ENCODE measurements around the gene AGR3. TPM values are rescaled to one million over a fixed set of nuclear protein-coding genes. Genes with fewer than 3 reads are reported as not detected.

Gene AGR3
- polyA plus RNA-seq, 1 experiment: not detected

DNA sequence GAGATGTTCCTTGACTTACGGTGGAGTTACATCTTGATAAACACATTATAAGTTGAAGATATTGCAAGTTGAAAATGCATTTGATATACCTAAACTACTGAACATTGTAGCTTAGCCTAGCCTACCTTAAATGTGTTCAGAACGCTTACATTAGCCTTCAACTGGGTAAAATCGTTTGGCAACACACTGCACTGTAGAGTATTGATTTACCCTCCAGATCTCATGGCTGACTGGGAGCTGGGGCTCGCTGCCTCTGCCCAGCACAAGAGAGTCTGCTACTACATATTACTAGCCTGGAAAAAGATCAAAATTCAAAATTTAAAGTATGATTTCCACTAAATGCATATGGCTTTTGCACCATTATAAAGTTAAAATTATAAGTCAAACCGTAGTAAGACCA lies 7.5 kb upstream of the AGR3 start:
- H3K27me3 ChIP-seq (ENCODE audit: control insufficient read depth, insufficient read depth, low read length): no peaks in the 10 kb centered on the region
- POLR2A ChIA-PET: interaction anchor here (0.6 kb wide), 1 partner anchor 632 kb away, joined by 4 read pairs; no protein-coding TSS in a partner anchor
- TF ChIP-seq, protein P1, sequence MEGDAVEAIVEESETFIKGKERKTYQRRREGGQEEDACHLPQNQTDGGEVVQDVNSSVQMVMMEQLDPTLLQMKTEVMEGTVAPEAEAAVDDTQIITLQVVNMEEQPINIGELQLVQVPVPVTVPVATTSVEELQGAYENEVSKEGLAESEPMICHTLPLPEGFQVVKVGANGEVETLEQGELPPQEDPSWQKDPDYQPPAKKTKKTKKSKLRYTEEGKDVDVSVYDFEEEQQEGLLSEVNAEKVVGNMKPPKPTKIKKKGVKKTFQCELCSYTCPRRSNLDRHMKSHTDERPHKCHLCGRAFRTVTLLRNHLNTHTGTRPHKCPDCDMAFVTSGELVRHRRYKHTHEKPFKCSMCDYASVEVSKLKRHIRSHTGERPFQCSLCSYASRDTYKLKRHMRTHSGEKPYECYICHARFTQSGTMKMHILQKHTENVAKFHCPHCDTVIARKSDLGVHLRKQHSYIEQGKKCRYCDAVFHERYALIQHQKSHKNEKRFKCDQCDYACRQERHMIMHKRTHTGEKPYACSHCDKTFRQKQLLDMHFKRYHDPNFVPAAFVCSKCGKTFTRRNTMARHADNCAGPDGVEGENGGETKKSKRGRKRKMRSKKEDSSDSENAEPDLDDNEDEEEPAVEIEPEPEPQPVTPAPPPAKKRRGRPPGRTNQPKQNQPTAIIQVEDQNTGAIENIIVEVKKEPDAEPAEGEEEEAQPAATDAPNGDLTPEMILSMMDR (IDR thresholded peaks at IDR 0.05; ENCODE audit: insufficient read depth, low read depth, low read length): no peak
- DNase-seq (ENCODE audit: low read depth): no peak
- CTCF ChIA-PET: interaction anchor here (1.1 to 2.3 kb wide), 6 partner anchors 8 to 88 kb away, joined by 3 to 15 read pairs (median 7); partner anchors contain the start of gene AGR3
- no peaks in the 10 kb centered on the region for H3K36me3 ChIP-seq (ENCODE audit: control insufficient read depth, insufficient read depth, low read length)
- no peak overlapping the region for H3K4me3 ChIP-seq (ENCODE audit: low read depth, low read length)

DNA sequence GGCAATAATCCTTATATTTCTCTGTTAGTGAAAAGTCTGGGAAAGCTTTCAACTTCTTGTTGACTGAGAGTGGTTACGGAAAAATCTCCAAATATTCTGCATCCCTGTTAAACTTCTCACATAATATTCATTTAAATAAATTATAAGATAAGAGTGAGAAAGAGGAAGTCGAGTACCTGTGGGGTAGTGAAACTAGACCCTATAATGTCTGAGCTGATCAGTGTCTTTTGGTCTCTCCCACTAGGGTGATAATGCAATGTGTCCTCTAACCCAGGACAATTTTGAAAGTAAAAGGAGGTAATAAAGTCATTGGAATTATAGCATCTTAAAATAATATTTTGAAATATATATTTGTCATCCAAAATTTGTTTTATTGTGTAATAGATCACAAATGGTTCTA lies 2.1 kb upstream of the AGR3 start:
- POLR2A ChIA-PET: no interaction called here
- TF ChIP-seq, protein P1 (IDR thresholded peaks at IDR 0.05; ENCODE audit: insufficient read depth, low read depth, low read length): no peak
- no peak for DNase-seq (ENCODE audit: low read depth)
- H3K27me3 ChIP-seq (ENCODE audit: control insufficient read depth, insufficient read depth, low read length): no peaks in the 10 kb centered on the region
- H3K4me3 ChIP-seq (ENCODE audit: low read depth, low read length): no peak overlapping the region
- CTCF ChIA-PET: no interaction called here
- H3K36me3 ChIP-seq (ENCODE audit: control insufficient read depth, insufficient read depth, low read length): no peaks in the 10 kb centered on the region

DNA sequence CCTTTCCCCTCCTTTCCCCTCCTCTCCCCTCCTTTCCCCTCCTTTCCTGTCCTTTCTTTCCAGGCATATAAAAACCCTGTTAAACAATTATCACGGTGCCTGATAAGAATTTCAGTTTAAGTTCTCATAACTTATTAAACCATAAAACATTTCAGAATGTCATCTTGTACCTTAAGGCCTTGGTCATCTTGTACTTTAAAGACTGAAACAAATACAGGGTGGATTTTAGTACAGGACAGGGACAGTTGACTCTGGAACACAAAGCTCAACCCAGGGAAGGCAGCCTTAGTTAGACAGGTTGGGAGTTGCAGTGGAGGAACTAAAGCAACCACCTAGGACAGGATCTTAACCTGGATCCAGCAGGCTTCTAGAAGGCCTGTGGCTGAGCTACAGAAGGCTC lies 1.2 kb downstream of the AGR3 start:
- DNase-seq (ENCODE audit: low read depth): no peak
- Histone ChIP-seq H3K27me3 (ENCODE audit: control insufficient read depth, insufficient read depth, low read length) (no peaks in the 10 kb centered on the region), H3K4me3 (ENCODE audit: low read depth, low read length) (no peak overlapping the region), H3K36me3 (ENCODE audit: control insufficient read depth, insufficient read depth, low read length) (no peaks in the 10 kb centered on the region)
- ChIA-PET CTCF (interaction anchor here (1.5 to 2.3 kb wide), 2 partner anchors 9 to 11 kb away, joined by 6 to 9 read pairs; no protein-coding TSS in a partner anchor), POLR2A (no interaction called here)
- TF ChIP-seq, protein P1 (IDR thresholded peaks at IDR 0.05; ENCODE audit: insufficient read depth, low read depth, low read length): no peak

DNA sequence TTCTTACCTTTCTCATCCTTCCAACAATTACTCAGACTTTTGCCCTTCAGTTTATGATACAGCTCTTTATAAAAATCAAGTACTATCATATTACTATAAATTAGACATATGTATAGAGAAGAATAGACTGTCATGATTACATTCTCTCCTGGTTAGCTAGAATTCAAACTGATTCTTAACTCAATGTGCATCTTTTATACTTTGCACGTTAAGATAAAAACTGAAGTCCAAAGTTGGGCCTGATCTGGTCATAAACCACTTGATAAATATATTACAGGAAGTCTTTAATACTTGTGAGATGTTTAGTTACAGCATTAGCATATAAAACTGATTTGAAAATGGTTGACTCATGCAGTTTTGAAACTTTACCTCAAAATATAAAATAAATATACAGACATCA lies 2.6 kb downstream of the AGR3 start:
- CTCF ChIA-PET: no interaction called here

DNA sequence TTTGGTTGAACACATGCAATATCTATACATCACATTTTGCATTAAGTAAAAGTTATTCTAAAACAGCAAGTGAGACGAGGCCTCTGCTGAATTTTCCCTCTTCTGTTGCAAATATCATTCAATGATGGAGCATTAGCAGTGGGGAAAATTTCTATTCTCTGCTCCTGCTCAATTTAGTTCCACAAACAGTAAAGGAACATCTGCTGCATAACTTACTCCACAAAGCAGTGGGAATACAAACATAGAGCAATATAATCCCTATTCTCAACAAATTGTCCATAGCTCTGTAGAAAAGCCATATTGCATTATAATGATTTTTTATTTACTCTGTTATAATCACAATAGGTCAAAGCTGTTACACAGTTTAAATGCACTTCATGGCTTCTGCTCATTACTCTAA lies 5.9 kb downstream of the AGR3 start:
- Histone ChIP-seq H3K36me3 (ENCODE audit: control insufficient read depth, insufficient read depth, low read length) (no peaks in the 10 kb centered on the region), H3K4me3 (ENCODE audit: low read depth, low read length) (no peak overlapping the region), H3K27me3 (ENCODE audit: control insufficient read depth, insufficient read depth, low read length) (no peaks in the 10 kb centered on the region)
- TF ChIP-seq, protein P1 (IDR thresholded peaks at IDR 0.05; ENCODE audit: insufficient read depth, low read depth, low read length): no peak
- DNase-seq (ENCODE audit: low read depth): no peak
- ChIA-PET CTCF (interaction anchor here (1.6 kb wide), 1 partner anchor 15 kb away, joined by 4 read pairs; no protein-coding TSS in a partner anchor), POLR2A (no interaction called here)

More for the DNA sequence above, 2.6 kb downstream of the AGR3 start:
- no peaks in the 10 kb centered on the region for H3K27me3 ChIP-seq (ENCODE audit: control insufficient read depth, insufficient read depth, low read length)
- TF ChIP-seq, protein P1 (IDR thresholded peaks at IDR 0.05; ENCODE audit: insufficient read depth, low read depth, low read length): no peak
- H3K4me3 ChIP-seq (ENCODE audit: low read depth, low read length): no peak overlapping the region
- H3K36me3 ChIP-seq (ENCODE audit: control insufficient read depth, insufficient read depth, low read length): no peaks in the 10 kb centered on the region
- DNase-seq (ENCODE audit: low read depth): no peak
- POLR2A ChIA-PET: no interaction called here

Measured in BJ (cell line).